PC-9 (cell line): Measurements from ENCODE around the gene KMT2D.

Source experiments
- EZH2 ChIP-seq: fragments of 200-600 bp; sonication (generic); IDR thresholded peaks from 2 replicates; pipeline ENCODE4 v1.8.0; 2017; ENCODE audit warnings: antibody characterized with exemption, low read depth
- TF ChIP-seq, protein P1 (sequence below): fragments of 200-600 bp; sonication (generic); conservative IDR thresholded peaks from 2 replicates; pipeline ENCODE4 v1.6.1; 2017; ENCODE audit warnings: mixed run types, antibody characterized with exemption, mild to moderate bottlenecking, moderate library complexity

DNA sequence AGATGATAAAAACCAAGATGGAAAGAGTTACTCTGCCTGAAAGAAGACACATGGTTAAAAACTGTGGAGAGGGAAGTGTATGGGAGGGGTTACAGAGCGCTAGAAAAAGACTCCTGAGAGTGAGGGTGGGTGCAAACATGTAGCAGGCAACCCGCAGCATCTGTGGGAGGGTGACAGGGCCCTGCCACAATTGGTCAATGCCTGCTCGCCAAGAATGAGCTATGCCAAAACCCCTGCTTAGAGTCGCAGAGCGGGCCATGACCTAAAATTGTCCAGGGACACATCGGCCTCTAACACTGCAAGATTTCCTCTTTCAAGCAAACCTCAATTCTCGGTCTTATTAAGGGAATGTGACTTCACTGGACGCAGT is 42.7 kb downstream of the KMT2D start:
- TF ChIP-seq, protein P1, sequence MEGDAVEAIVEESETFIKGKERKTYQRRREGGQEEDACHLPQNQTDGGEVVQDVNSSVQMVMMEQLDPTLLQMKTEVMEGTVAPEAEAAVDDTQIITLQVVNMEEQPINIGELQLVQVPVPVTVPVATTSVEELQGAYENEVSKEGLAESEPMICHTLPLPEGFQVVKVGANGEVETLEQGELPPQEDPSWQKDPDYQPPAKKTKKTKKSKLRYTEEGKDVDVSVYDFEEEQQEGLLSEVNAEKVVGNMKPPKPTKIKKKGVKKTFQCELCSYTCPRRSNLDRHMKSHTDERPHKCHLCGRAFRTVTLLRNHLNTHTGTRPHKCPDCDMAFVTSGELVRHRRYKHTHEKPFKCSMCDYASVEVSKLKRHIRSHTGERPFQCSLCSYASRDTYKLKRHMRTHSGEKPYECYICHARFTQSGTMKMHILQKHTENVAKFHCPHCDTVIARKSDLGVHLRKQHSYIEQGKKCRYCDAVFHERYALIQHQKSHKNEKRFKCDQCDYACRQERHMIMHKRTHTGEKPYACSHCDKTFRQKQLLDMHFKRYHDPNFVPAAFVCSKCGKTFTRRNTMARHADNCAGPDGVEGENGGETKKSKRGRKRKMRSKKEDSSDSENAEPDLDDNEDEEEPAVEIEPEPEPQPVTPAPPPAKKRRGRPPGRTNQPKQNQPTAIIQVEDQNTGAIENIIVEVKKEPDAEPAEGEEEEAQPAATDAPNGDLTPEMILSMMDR: no peak
- TF ChIP-seq EZH2: no peak
